ENCODE data around the gene ARFGAP1.

The ARFGAP1 gene

GRCh38 chr20:63230800-63231268 is 41.8 kb upstream of the ARFGAP1 start:
- FAIRE-seq (no peak), DNase-seq (ENCODE audit: insufficient read length, low spot score) (no peak)
- TF ChIP-seq TAF1 (IDR thresholded peaks at IDR 0.05; ENCODE audit: low read depth, low read length): no peak
- TF ChIP-seq SPI1 (IDR thresholded peaks at IDR 0.05; ENCODE audit: low read depth, low read length): no peak
- TF ChIP-seq POU2F2 (IDR thresholded peaks at IDR 0.05; ENCODE audit: low read depth, low read length): no peak
- no peak for TF ChIP-seq POLR2A (IDR thresholded peaks at IDR 0.05; ENCODE audit: low read depth, low read length)
- no peak for TF ChIP-seq POLR2AphosphoS5 (IDR thresholded peaks at IDR 0.05; ENCODE audit: low read depth, low read length)
- TF ChIP-seq PAX5 (IDR thresholded peaks at IDR 0.05; ENCODE audit: insufficient read depth, low read length, severe bottlenecking): no peak

- no peak for DNase-seq (ENCODE audit: insufficient read length, low spot score)
- TF ChIP-seq PAX5 (IDR thresholded peaks at IDR 0.05; ENCODE audit: insufficient read depth, low read length, severe bottlenecking) (no peak), TAF1 (IDR thresholded peaks at IDR 0.05; ENCODE audit: low read depth, low read length) (no peak), POLR2A (IDR thresholded peaks at IDR 0.05; ENCODE audit: low read depth, low read length) (no peak), POU2F2 (IDR thresholded peaks at IDR 0.05; ENCODE audit: low read depth, low read length) (no peak), POLR2AphosphoS5 (IDR thresholded peaks at IDR 0.05; ENCODE audit: low read depth, low read length) (no peak), SPI1 (IDR thresholded peaks at IDR 0.05; ENCODE audit: low read depth, low read length) (no peak)
- no peak for FAIRE-seq
These were observed 40.2 kb upstream of the ARFGAP1 start for GRCh38 chr20:63232235-63233060.

GRCh38 chr20:63233061-63233344 is 39.6 kb upstream of the ARFGAP1 start:
- no peak for FAIRE-seq

GRCh38 chr20:63233924-63234323 is 38.7 kb upstream of the ARFGAP1 start:
- no peak for DNase-seq (ENCODE audit: insufficient read length, low spot score)
- TF ChIP-seq TAF1 (IDR thresholded peaks at IDR 0.05; ENCODE audit: low read depth, low read length) (no peak), SPI1 (IDR thresholded peaks at IDR 0.05; ENCODE audit: low read depth, low read length) (no peak), POLR2AphosphoS5 (IDR thresholded peaks at IDR 0.05; ENCODE audit: low read depth, low read length) (no peak), POLR2A (IDR thresholded peaks at IDR 0.05; ENCODE audit: low read depth, low read length) (no peak), POU2F2 (IDR thresholded peaks at IDR 0.05; ENCODE audit: low read depth, low read length) (no peak), PAX5 (IDR thresholded peaks at IDR 0.05; ENCODE audit: insufficient read depth, low read length, severe bottlenecking) (no peak)
- FAIRE-seq: no peak

More at GRCh38 chr20:63233061-63233344, 39.6 kb upstream of the ARFGAP1 start:
- no peak for DNase-seq (ENCODE audit: insufficient read length, low spot score)
- no peak for TF ChIP-seq SPI1 (IDR thresholded peaks at IDR 0.05; ENCODE audit: low read depth, low read length)
- TF ChIP-seq POU2F2 (IDR thresholded peaks at IDR 0.05; ENCODE audit: low read depth, low read length): no peak
- TF ChIP-seq POLR2AphosphoS5 (IDR thresholded peaks at IDR 0.05; ENCODE audit: low read depth, low read length): no peak
- no peak for TF ChIP-seq POLR2A (IDR thresholded peaks at IDR 0.05; ENCODE audit: low read depth, low read length)
- TF ChIP-seq PAX5 (IDR thresholded peaks at IDR 0.05; ENCODE audit: insufficient read depth, low read length, severe bottlenecking): no peak
- TF ChIP-seq TAF1 (IDR thresholded peaks at IDR 0.05; ENCODE audit: low read depth, low read length): no peak

- FAIRE-seq: no peak
- no peak for DNase-seq (ENCODE audit: insufficient read length, low spot score)
These were observed 37.8 kb upstream of the ARFGAP1 start for GRCh38 chr20:63234693-63235398.

GRCh38 chr20:63235399-63235983 is 37.1 kb upstream of the ARFGAP1 start, which contains the start of gene BIRC7:
BIRC7 (plus strand) TSS chr20:63235905; CDS start chr20:63236097, 192 bp downstream.
- TF ChIP-seq SPI1 (IDR thresholded peaks at IDR 0.05; ENCODE audit: low read depth, low read length) (no peak), TAF1 (IDR thresholded peaks at IDR 0.05; ENCODE audit: low read depth, low read length) (no peak), POLR2A (IDR thresholded peaks at IDR 0.05; ENCODE audit: low read depth, low read length) (no peak), POU2F2 (IDR thresholded peaks at IDR 0.05; ENCODE audit: low read depth, low read length) (no peak), PAX5 (IDR thresholded peaks at IDR 0.05; ENCODE audit: insufficient read depth, low read length, severe bottlenecking) (no peak), POLR2AphosphoS5 (IDR thresholded peaks at IDR 0.05; ENCODE audit: low read depth, low read length) (no peak)
- no peak for DNase-seq (ENCODE audit: insufficient read length, low spot score)
- no peak for FAIRE-seq

More at GRCh38 chr20:63234693-63235398, 37.8 kb upstream of the ARFGAP1 start:
- TF ChIP-seq TAF1 (IDR thresholded peaks at IDR 0.05; ENCODE audit: low read depth, low read length) (no peak), POU2F2 (IDR thresholded peaks at IDR 0.05; ENCODE audit: low read depth, low read length) (no peak), POLR2A (IDR thresholded peaks at IDR 0.05; ENCODE audit: low read depth, low read length) (no peak), POLR2AphosphoS5 (IDR thresholded peaks at IDR 0.05; ENCODE audit: low read depth, low read length) (no peak), PAX5 (IDR thresholded peaks at IDR 0.05; ENCODE audit: insufficient read depth, low read length, severe bottlenecking) (no peak), SPI1 (IDR thresholded peaks at IDR 0.05; ENCODE audit: low read depth, low read length) (no peak)

- TF ChIP-seq SPI1 (IDR thresholded peaks at IDR 0.05; ENCODE audit: low read depth, low read length) (no peak), POLR2AphosphoS5 (IDR thresholded peaks at IDR 0.05; ENCODE audit: low read depth, low read length) (no peak), POLR2A (IDR thresholded peaks at IDR 0.05; ENCODE audit: low read depth, low read length) (no peak), PAX5 (IDR thresholded peaks at IDR 0.05; ENCODE audit: insufficient read depth, low read length, severe bottlenecking) (no peak), TAF1 (IDR thresholded peaks at IDR 0.05; ENCODE audit: low read depth, low read length) (no peak), POU2F2 (IDR thresholded peaks at IDR 0.05; ENCODE audit: low read depth, low read length) (no peak)
- DNase-seq (ENCODE audit: insufficient read length, low spot score) (no peak), FAIRE-seq (no peak)
These were observed 36.3 kb upstream of the ARFGAP1 start for GRCh38 chr20:63236116-63236837.

GRCh38 chr20:63238031-63238430 is 34.6 kb upstream of the ARFGAP1 start:
- TF ChIP-seq SPI1 (IDR thresholded peaks at IDR 0.05; ENCODE audit: low read depth, low read length) (no peak), POU2F2 (IDR thresholded peaks at IDR 0.05; ENCODE audit: low read depth, low read length) (no peak), POLR2AphosphoS5 (IDR thresholded peaks at IDR 0.05; ENCODE audit: low read depth, low read length) (no peak), TAF1 (IDR thresholded peaks at IDR 0.05; ENCODE audit: low read depth, low read length) (no peak), PAX5 (IDR thresholded peaks at IDR 0.05; ENCODE audit: insufficient read depth, low read length, severe bottlenecking) (no peak), POLR2A (IDR thresholded peaks at IDR 0.05; ENCODE audit: low read depth, low read length) (no peak)
- FAIRE-seq (no peak), DNase-seq (ENCODE audit: insufficient read length, low spot score) (no peak)

All from GM12891 (cell line).